Retinal pigment epithelial cell (primary cell): ENCODE results near the gene SPSB2.
A peak's percentile ranks its signal among the peaks of the same experiment; 100 is the strongest.
"Not testable (repeated sequence)": the region's sequence is repeated elsewhere in the genome, so short reads cannot be mapped to it uniquely, and the experiment has no call there.

Experiments used
- DNase-seq: peaks from one replicate; pipeline ENCODE4 v3.0.0-alpha.2; 2010; ENCODE audit warnings: low read depth
- H3K4me3 ChIP-seq: 2 replicates; pipeline ENCODE4 v1.5.1; 2011; ENCODE audit warnings: mild to moderate bottlenecking, low read length, control low read depth, moderate library complexity
- TF ChIP-seq, protein P1 (sequence below): conservative IDR thresholded peaks from 2 replicates; pipeline ENCODE4 v1.5.1; 2011; ENCODE audit warnings: low read depth, low read length, control low read depth, inconsistent platforms

Gene SPSB2

DNA sequence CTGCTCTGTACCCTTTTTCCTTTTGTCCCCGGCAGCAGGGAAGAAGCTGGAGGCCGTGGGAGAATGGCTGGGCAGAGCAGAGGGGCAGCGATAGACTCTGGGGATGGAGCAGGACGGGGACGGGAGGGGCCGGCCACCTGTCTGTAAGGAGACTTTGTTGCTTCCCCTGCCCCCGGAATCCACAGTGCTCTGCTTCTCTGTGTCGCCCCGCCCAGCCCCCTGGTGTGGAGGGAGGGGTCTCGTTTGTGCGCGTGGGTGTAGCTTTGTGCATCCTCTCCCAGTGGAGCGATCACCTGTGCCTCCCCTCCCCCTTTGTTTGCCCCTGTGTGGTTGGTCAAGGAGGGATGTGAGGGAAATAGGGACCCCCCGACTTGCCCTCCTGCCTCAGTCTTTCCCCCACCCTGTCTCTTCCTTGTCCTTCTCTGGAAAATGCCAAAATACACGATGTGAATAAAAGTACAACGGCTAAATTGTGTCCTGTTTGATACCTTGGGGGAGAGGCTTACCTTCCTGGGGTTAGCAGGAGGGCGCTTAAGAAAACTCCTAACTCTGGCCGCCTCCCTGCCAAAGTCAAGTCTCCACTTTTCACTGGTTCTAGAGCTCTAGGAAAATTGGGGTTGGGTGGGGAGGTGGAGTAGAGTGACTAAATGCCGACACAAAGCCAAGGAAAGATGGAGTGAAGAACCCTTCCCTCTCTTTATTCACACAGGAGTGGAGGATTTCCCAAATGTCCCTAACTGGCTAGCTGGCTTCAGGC lies 6.8 kb downstream of the SPSB2 start:
- DNase-seq: no peak
- peak overlapping the region; percentile 94 for H3K4me3 ChIP-seq
- TF ChIP-seq, protein P1, sequence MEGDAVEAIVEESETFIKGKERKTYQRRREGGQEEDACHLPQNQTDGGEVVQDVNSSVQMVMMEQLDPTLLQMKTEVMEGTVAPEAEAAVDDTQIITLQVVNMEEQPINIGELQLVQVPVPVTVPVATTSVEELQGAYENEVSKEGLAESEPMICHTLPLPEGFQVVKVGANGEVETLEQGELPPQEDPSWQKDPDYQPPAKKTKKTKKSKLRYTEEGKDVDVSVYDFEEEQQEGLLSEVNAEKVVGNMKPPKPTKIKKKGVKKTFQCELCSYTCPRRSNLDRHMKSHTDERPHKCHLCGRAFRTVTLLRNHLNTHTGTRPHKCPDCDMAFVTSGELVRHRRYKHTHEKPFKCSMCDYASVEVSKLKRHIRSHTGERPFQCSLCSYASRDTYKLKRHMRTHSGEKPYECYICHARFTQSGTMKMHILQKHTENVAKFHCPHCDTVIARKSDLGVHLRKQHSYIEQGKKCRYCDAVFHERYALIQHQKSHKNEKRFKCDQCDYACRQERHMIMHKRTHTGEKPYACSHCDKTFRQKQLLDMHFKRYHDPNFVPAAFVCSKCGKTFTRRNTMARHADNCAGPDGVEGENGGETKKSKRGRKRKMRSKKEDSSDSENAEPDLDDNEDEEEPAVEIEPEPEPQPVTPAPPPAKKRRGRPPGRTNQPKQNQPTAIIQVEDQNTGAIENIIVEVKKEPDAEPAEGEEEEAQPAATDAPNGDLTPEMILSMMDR: no peak

DNA sequence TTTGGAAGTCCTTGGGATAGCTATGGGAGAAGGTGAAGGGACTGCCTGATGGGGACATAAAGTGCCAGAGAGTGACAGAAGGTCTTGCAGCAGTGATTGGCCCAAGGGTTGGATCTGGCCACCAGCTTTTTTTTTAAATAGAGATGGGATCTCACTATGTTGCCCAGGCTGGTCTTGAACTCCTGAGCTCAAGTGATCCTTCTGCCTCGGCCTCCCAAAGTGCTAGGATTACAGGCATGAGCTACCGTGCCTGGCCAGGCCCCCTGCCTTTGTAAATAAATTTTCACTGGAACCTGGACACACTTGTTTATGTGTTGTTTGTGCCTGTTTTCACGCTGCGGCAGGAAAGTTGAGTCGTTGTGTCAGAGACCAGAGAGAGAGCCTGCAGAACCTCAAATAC lies 7.8 kb downstream of the SPSB2 start:
- not testable (repeated sequence) for DNase-seq, H3K4me3 ChIP-seq

GRCh38 chr12:6863586-6864321 lies 9.3 kb downstream of the SPSB2 start:
- no peak overlapping the region for H3K4me3 ChIP-seq
- DNase-seq: no peak
- TF ChIP-seq, protein P1: no peak

- H3K4me3 ChIP-seq: no peak overlapping the region
- no peak for DNase-seq
- TF ChIP-seq, protein P1: no peak
Measured at GRCh38 chr12:6863033-6863432, 10.1 kb downstream of the SPSB2 start.

DNA sequence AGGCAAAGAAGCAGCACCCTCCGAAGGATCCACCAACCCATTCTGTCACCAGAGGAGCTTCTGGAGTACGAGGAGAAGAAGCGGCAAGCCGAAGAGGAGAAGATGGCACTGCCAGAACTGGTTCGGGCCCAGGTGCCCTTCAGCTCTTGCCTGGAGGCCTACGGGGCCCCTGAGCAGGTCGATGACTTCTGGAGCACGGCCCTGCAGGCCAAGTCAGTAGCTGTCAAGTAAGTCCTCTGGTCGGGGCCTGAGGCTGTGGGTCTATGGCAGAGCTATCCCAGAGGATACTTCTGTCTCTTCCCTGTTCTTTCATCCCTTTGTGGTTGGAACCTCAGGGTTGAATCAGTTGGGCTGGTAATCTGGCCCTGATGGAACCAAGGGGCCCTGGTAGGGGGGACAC lies 11.7 kb downstream of the SPSB2 start:
- TF ChIP-seq, protein P1: no peak
- no peak overlapping the region for H3K4me3 ChIP-seq
- DNase-seq: no peak

DNA sequence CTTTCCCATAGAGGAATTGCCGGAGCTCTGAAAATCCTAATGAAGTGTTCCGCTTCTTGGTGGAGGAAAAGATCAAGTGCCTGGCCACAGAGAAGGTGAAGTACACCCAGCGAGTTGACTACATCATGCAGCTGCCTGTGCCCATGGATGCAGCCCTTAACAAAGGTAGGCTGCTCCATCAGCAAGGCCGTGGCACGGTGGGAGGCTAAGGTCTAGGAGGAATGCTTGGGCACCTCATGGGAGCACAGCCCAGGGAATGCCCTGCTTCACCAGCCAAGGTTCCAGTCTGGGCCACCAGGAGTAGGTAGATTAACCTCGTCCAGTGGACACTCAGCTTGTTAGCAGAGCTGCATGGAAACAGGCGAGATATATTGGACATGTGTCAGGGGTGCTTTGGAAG lies 12.2 kb downstream of the SPSB2 start:
- no peak overlapping the region for H3K4me3 ChIP-seq
- no peak for DNase-seq
- TF ChIP-seq, protein P1: no peak

DNA sequence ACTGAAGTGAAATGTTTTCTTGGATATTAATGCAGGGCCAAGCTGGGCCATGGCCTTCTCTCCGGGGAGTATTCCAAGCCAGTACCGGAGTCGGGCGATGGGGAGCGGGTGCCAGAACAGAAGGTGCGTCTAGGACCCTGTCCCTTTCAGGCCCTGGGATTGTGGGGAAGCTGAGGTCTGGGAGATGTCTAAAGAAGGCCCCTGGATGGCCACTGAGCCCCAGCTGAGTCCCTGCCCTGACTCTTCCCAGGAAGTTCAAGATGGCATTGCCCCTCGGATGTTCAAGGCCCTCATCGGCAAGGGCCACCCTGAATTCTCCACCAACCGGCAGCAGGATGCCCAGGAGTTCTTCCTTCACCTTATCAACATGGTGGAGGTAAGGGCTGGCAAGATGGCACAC lies 13.0 kb downstream of the SPSB2 start:
- H3K4me3 ChIP-seq: no peak overlapping the region
- DNase-seq: no peak
- TF ChIP-seq, protein P1: no peak
